GM10248 (cell line): ENCODE measurements around the gene TOR4A.

Experiments used
- CTCF ChIA-PET: fragments of 300-600 bp; sonication (Branson Sonifier 250); formaldehyde crosslinking; extraction: SDS; loops from one replicate; lab custom pipeline; 2021; ENCODE audit warnings: antibody characterized with exemption; lab: Yijun Ruan, JAX
- POLR2A ChIA-PET: fragments of 350-650 bp; sonication (Branson Sonifier 250); formaldehyde crosslinking; extraction: SDS; loops from one replicate; lab custom pipeline; 2020; ENCODE audit warnings: antibody characterized with exemption; lab: Yijun Ruan, JAX
- DNase-seq: peaks from one replicate; pipeline ENCODE4 v3.0.0; 2012; ENCODE audit errors: extremely low spot score
- TF ChIP-seq, protein P1 (sequence below): IDR thresholded peaks from 2 replicates; pipeline ENCODE4 v1.5.1; 2012; ENCODE audit warnings: mild to moderate bottlenecking, low read depth; ENCODE audit errors: extremely low read depth, missing control alignments, control extremely low read depth

The TOR4A gene

GRCh38 chr9:137277329-137278041 lies at the start of gene TOR4A:
Gene TOR4A, plus strand, starts transcription at chr9:137277726. Its CDS starts 964 bp downstream, at chr9:137278690.
- POLR2A ChIA-PET: interaction anchor here (0.6 to 2.0 kb wide), 6 partner anchors 10 to 346 kb away, joined by 3 to 7 read pairs (median 4); partner anchors contain the start of gene NRARP
- peak; percentile 93 for DNase-seq
- TF ChIP-seq, protein P1, sequence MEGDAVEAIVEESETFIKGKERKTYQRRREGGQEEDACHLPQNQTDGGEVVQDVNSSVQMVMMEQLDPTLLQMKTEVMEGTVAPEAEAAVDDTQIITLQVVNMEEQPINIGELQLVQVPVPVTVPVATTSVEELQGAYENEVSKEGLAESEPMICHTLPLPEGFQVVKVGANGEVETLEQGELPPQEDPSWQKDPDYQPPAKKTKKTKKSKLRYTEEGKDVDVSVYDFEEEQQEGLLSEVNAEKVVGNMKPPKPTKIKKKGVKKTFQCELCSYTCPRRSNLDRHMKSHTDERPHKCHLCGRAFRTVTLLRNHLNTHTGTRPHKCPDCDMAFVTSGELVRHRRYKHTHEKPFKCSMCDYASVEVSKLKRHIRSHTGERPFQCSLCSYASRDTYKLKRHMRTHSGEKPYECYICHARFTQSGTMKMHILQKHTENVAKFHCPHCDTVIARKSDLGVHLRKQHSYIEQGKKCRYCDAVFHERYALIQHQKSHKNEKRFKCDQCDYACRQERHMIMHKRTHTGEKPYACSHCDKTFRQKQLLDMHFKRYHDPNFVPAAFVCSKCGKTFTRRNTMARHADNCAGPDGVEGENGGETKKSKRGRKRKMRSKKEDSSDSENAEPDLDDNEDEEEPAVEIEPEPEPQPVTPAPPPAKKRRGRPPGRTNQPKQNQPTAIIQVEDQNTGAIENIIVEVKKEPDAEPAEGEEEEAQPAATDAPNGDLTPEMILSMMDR: peak; percentile 37
- CTCF ChIA-PET: interaction anchor here (0.7 to 2.4 kb wide), 7 partner anchors 8 to 209 kb away, joined by 3 to 11 read pairs (median 4); partner anchors contain the start of gene NRARP

- TF ChIP-seq, protein P1: no peak
- ChIA-PET POLR2A (interaction anchor here (0.5 to 1.2 kb wide), 2 partner anchors 13 to 100 kb away, joined by 3 to 7 read pairs; partner anchors contain the start of gene TUBB4B), CTCF (interaction anchor here (0.7 to 6.9 kb wide), 26 partner anchors 9 to 437 kb away, joined by 3 to 92 read pairs (median 6); partner anchors contain the start of genes MAN1B1, SAPCD2, SSNA1 and TMEM141)
- no peak for DNase-seq
Observed at GRCh38 chr9:137227853-137228505, 49.5 kb upstream of the TOR4A start.

GRCh38 chr9:137228506-137228967 lies 49.0 kb upstream of the TOR4A start:
- CTCF ChIA-PET: interaction anchor here (1.4 to 6.9 kb wide), 14 partner anchors 9 to 193 kb away, joined by 3 to 92 read pairs (median 8); partner anchors contain the start of genes MAN1B1, SSNA1 and TUBB4B
- TF ChIP-seq, protein P1: no peak
- POLR2A ChIA-PET: no interaction called here
- DNase-seq: no peak

GRCh38 chr9:137228968-137229896 lies 48.3 kb upstream of the TOR4A start:
- DNase-seq: no peak
- TF ChIP-seq, protein P1: no peak
- ChIA-PET CTCF (interaction anchor here (0.9 to 3.6 kb wide), 5 partner anchors 12 to 194 kb away, joined by 3 to 18 read pairs (median 5); partner anchors contain the start of genes SSNA1 and TUBB4B), POLR2A (interaction anchor here (0.7 to 1.3 kb wide), 2 partner anchors 11 to 14 kb away, joined by 3 to 9 read pairs; partner anchors contain the start of gene TUBB4B)

DNA sequence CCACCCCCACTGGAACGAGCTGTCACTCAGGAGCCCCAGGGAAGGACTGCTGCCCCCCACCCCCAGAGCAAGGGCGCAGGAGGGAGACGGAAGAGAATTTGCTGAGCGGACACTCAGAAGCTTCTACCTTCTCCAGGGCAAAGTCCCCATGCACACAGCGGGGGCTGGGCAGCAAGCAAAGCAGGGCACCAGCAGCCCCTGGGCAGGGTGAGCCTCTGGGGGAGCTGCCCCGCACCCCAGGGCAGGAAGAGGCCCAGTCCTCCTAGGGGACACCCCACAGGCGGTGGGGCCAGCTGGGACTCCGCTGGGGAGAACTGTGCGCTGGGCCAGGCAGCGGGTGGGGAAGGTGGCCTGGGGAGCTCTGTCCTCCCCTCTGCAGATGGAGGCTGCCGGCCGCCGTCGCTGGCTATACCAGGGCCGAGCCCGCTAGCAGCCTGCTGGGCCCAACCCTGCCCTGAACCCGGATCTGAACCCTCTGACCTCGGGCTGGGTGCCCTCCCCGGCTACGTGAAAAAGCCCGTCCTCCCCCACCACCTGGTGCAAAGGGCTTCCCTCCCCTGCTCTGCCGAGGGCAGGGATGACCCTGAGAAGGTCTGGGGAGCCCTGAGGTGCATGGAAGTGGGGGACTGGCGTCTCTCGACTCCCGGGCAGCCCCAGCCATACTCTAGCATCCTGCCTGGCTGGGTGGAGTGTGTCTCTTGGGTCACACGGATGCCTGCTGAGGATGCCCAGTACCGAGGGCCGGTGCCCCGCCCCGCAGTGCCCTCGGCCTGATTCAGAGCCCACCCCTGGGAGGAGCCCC lies 47.4 kb upstream of the TOR4A start:
- ChIA-PET CTCF (interaction anchor here (0.9 to 3.6 kb wide), 6 partner anchors 11 to 195 kb away, joined by 3 to 18 read pairs (median 4); partner anchors contain the start of genes SSNA1 and TUBB4B), POLR2A (interaction anchor here (0.7 to 1.3 kb wide), 2 partner anchors 11 to 13 kb away, joined by 3 to 9 read pairs; partner anchors contain the start of gene TUBB4B)
- TF ChIP-seq, protein P1: no peak
- no peak for DNase-seq
